Adrenal gland (tissue), 19 donors: Measurements from ENCODE around the gene SYNE4. TPM values are rescaled to one million over a fixed set of nuclear protein-coding genes. Genes with fewer than 3 reads are reported as not detected.

Experiments
- DNase-seq, 7 donors: peaks; one replicate each; pipeline ENCODE4 v3.0.0-alpha.2; 2019 to 2020
- H3K27ac ChIP-seq, 5 donors: fragments of 200-600 bp; sonication (generic) in 4 of 5; 1 replicate in 3 of 5; 2 replicates in 2 of 5; pipeline versions ENCODE4 v1.5.1 to v1.8.0; 2016 to 2020; ENCODE audit warnings: mild to moderate bottlenecking in 1 of 5
- H3K27me3 ChIP-seq: fragments of 200-600 bp; 2 replicates; pipeline ENCODE4 v1.8.0; 2021
- H3K36me3 ChIP-seq, 2 donors: fragments of 200-600 bp; replicated peaks in 1 of 2; 1 replicate in 1 of 2; 2 replicates in 1 of 2; pipeline versions ENCODE4 v1.5.1 to v1.8.0; 2018 to 2022
- H3K4me1 ChIP-seq, 2 donors: fragments of 200-600 bp; replicated peaks in 1 of 2; 1 replicate in 1 of 2; 2 replicates in 1 of 2; pipeline versions ENCODE4 v1.5.1 to v1.8.0; 2018 to 2021
- H3K4me3 ChIP-seq, 4 donors: fragments of 200-600 bp; sonication (generic) in 3 of 4; one replicate each; pipeline ENCODE4 v1.5.1; 2016 to 2018
- H3K9me3 ChIP-seq, 3 donors: fragments of 200-600 bp; sonication (generic) in 1 of 3; replicated peaks in 1 of 3; 1 replicate in 2 of 3; 2 replicates in 1 of 3; pipeline versions ENCODE4 v1.5.1 to v1.8.0; 2016 to 2021
- POLR2A ChIP-seq, 2 donors: fragments of 450-650 bp; IDR thresholded peaks; one replicate each; pipeline ENCODE4 v1.6.1; 2017; ENCODE audit warnings: antibody characterized with exemption in 2 of 2, mild to moderate bottlenecking in 2 of 2, moderate library complexity in 1 of 2
- WGBS, 4 donors: extraction: QIAGEN DNeasy Blood & Tissue Kit in 2 of 4; methylation state at CpG; one replicate each; pipeline versions ENCODE4 v1.1.5 to v1.1.7; 2013 to 2017; 5-methylcytosine and 5-hydroxymethylcytosine counted together
- intact Hi-C, 2 donors: fragments of 100-400 bp; cut with DNase I; formaldehyde crosslinking; loops; one replicate each; pipeline versions ENCODE4 v1.14.1 to v1.15.0; 2022 to 2023
- long read RNA-seq, 10 donors: library from polyadenylated mRNA in 3 of 10; unstranded in 2 of 10; stranded (forward) in 1 of 10; transcript quantifications; one replicate each; pipeline ENCODE4 v2.0.0 and lab custom pipeline, GENCODE V29; 2021 to 2026
- polyA plus RNA-seq, 3 donors: library from polyadenylated mRNA; stranded (reverse); fragments of 200-250 nt in 2 of 3; fragments of 350-450 nt in 1 of 3; fragmentation: Illumina TruSeq in 1 of 3; extraction: RNeasy Lipid Tissue Mini Kit (QIAGEN cat#74804) in 1 of 3; gene quantifications; one replicate each; pipeline ENCODE4 v1.2.3, GENCODE V29; 2013 to 2014
- total RNA-seq, 9 donors: library from RNA; depleted of rRNA in 4 of 9; stranded (reverse); fragments of >200 nt in 4 of 9; fragments of 120-200 nt in 1 of 9; fragmentation: NEBNext Ultra II Directional in 1 of 9; extraction: Animal tissue kit (Norgen Biotek cat#: 25700) in 1 of 9; gene quantifications; one replicate each; pipeline versions ENCODE4 v1.1.0 to v1.2.4, GENCODE V29; 2013 to 2023
- TF ChIP-seq, protein P1 (sequence below), 6 experiments: fragments of 450-650 bp in 4 of 6; fragments of 200-600 bp in 2 of 6; sonication (generic) in 1 of 6; IDR thresholded peaks; 1 replicate in 5 of 6; 2 replicates in 1 of 6; pipeline versions ENCODE4 v1.5.1 to v1.8.0; 2016 to 2021; ENCODE audit warnings: antibody characterized with exemption in 6 of 6, mild to moderate bottlenecking in 2 of 6, moderate library complexity in 1 of 6
- donor health status: healthy with polysubstance abuse.
- donor health status: Bipolar disorder and iron deficiency.
- donor health status: DM: yes; HTN: yes; CAD: no.
- donor health status: DM: no; HTN: no; CAD: no.
- donor health status: DM: no; HTN: no; CAD: no.
- donor health status: DM: yes; HTN: yes; CAD: no.

The SYNE4 gene
- under 1 TPM in 6 of 9 donors, not detected in 3; 0.14 to 0.53 (median 0.45) TPM for total RNA-seq
- polyA plus RNA-seq = 1 to 10 TPM in 1 of 3 donors, under 1 TPM in 2; 0.18 to 3.0 (median 0.67) TPM
- long read RNA-seq, donor 1 = 0 reads
- long read RNA-seq, donor 2 = 0 reads
- long read RNA-seq, donor 3 = 0 reads
- long read RNA-seq, donor 4 = 0 reads
- long read RNA-seq, donor 5, partial matches to known transcripts = 0 of 1 reads
- long read RNA-seq, donor 5, other reads (novel, unspliced or antisense) = 1 of 1 reads
- long read RNA-seq, donor 6 = 0 reads
- long read RNA-seq, donor 7 = 0 reads
- long read RNA-seq, donor 8 = 0 reads
- long read RNA-seq, donor 9 = 0 reads
- long read RNA-seq, donor 10 = 0 reads

DNA sequence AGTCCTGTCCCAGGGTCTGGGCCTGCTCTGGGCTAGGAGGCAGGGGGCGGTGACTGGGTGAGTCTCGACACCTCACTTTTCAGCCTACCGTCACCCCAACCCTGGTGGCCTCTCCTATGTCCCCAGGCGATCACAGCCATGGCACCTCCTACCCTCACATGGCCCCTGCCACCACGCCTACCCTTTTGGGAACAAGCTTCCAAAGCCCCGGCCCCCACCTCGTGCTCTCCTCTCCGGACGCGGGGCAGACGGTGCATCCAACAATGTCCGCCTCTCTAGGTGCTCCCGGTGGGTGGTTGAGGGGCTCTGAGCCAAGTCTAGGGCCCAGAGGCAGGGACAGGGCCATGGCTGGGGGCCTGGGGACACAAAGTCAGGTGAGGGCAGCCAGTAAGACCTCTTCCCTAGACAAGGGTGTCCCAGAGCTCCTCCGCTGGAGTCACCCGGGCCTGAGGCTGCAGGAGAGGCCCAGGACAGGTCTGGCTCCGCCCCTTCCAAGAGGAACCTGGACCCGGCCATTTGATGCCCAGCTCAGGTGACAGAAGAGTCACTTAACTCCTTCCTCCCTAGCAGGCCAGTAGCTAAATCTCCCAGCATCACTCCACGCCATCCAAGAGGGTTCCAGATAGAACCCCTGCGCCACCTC is at the start of gene SYNE4:
Gene SYNE4, minus strand, starts transcription at position 478 of the 643 bp plus-strand sequence. Its CDS starts 132 bp downstream, at position 346.
- intact Hi-C loops = no loop called here
- no peaks in the 10 kb centered on the region for H3K36me3 ChIP-seq
- peak in 1 of 7 donors; percentile 77 for DNase-seq
- H3K9me3 ChIP-seq = no peaks in the 10 kb centered on the region
- no peaks in the 10 kb centered on the region for H3K27me3 ChIP-seq
- TF ChIP-seq, protein P1, sequence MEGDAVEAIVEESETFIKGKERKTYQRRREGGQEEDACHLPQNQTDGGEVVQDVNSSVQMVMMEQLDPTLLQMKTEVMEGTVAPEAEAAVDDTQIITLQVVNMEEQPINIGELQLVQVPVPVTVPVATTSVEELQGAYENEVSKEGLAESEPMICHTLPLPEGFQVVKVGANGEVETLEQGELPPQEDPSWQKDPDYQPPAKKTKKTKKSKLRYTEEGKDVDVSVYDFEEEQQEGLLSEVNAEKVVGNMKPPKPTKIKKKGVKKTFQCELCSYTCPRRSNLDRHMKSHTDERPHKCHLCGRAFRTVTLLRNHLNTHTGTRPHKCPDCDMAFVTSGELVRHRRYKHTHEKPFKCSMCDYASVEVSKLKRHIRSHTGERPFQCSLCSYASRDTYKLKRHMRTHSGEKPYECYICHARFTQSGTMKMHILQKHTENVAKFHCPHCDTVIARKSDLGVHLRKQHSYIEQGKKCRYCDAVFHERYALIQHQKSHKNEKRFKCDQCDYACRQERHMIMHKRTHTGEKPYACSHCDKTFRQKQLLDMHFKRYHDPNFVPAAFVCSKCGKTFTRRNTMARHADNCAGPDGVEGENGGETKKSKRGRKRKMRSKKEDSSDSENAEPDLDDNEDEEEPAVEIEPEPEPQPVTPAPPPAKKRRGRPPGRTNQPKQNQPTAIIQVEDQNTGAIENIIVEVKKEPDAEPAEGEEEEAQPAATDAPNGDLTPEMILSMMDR (IDR thresholded peaks at IDR 0.05) = no peak
- no peak for TF ChIP-seq POLR2A (IDR thresholded peaks at IDR 0.05)
- peak within 1 kb of the TSS in 2 of 5 donors; percentile 38 to 53 for H3K27ac ChIP-seq
- peaks cover 9% of the 10 kb centered on the region in 2 donors for H3K4me1 ChIP-seq
- 51 to 58% (median 55%) methylated on average over 9 to 19 of the region's 19 CpGs for WGBS, 4 donors
- H3K4me3 ChIP-seq = peak within 1 kb of the TSS in 2 of 4 donors; percentile 14 to 50

- Histone ChIP-seq H3K36me3 (no peaks in the 10 kb centered on the region), H3K4me1 (peaks cover 0 to 9% of the 10 kb centered on the region in 2 donors), H3K9me3 (no peaks in the 10 kb centered on the region), H3K27ac (peak within 1 kb of the TSS; percentile 90 to 99 (median 94)), H3K27me3 (no peaks in the 10 kb centered on the region), H3K4me3 (peak within 1 kb of the TSS; percentile 15 to 75 (median 41))
- peak; percentile 92 to 96 (median 94) for DNase-seq
- 1 to 2% (median 1%) methylated on average over 32 to 76 of the region's 76 CpGs for WGBS, 4 donors
- TF ChIP-seq, protein P1 (IDR thresholded peaks at IDR 0.05) = no peak
- no peak for TF ChIP-seq POLR2A (IDR thresholded peaks at IDR 0.05)
- intact Hi-C loops = loop anchor here in 1 of 2 donors (5.0 kb wide), 2 partner anchors 43 to 117 kb away; partner anchors contain the start of gene ALKBH6
Observed at GRCh38 chr19:36054733-36055686, 46.4 kb upstream of the SYNE4 start, which contains the start of gene WDR62. WDR62 (plus strand) TSS chr19:36054897; CDS start chr19:36054972, 75 bp downstream.

- WGBS, 4 donors = 0 to 1% (median 0%) methylated on average over 12 to 56 of the region's 56 CpGs
- no peaks in the 10 kb centered on the region for H3K36me3 ChIP-seq
- H3K9me3 ChIP-seq = no peaks in the 10 kb centered on the region
- H3K27ac ChIP-seq = peak within 1 kb of the TSS; percentile 90 to 99 (median 94)
- TF ChIP-seq, protein P1 (IDR thresholded peaks at IDR 0.05) = peak; percentile 37 to 78 (median 52)
- TF ChIP-seq POLR2A (IDR thresholded peaks at IDR 0.05) = peak; percentile 39 to 84
- H3K4me1 ChIP-seq = peaks cover 0 to 9% of the 10 kb centered on the region in 2 donors
- H3K27me3 ChIP-seq = no peaks in the 10 kb centered on the region
- H3K4me3 ChIP-seq = peak within 1 kb of the TSS; percentile 15 to 75 (median 41)
- intact Hi-C loops = loop anchor here in 1 of 2 donors (5.0 kb wide), 1 partner anchor 42 kb away; the partner anchor contains the start of gene ALKBH6
- peak; percentile 100 for DNase-seq
Observed at GRCh38 chr19:36054119-36054732, 45.6 kb upstream of the SYNE4 start, which contains the start of gene THAP8. THAP8 (minus strand) TSS chr19:36054285; CDS start chr19:36054217, 68 bp downstream.
